Smooth muscle cell (in vitro differentiated cells): ENCODE data around the gene POLR2F. TPM values are rescaled to one million over a fixed set of nuclear protein-coding genes. Genes with fewer than 3 reads are reported as not detected.

Experiments
- DNase-seq: peaks from one replicate; lab custom pipeline; 2025; ENCODE audit not compliant: unreplicated experiment; lab: John Stamatoyannopoulos, UW
- H2AFZ ChIP-seq: fragments of 200-600 bp; sonication (generic); 2 replicates; pipeline ENCODE4 v1.6.0; 2016; ENCODE audit warnings: antibody characterized with exemption, low read depth, mild to moderate bottlenecking
- H3F3A ChIP-seq: fragments of 200-600 bp; sonication (generic); 2 replicates; pipeline ENCODE4 v1.6.0; 2017; ENCODE audit warnings: antibody characterized with exemption, low read depth
- H3K27ac ChIP-seq: fragments of 200-600 bp; sonication (generic); 2 replicates; pipeline ENCODE4 v1.5.1; 2016; ENCODE audit warnings: low read depth, mild to moderate bottlenecking
- H3K27me3 ChIP-seq: fragments of 200-600 bp; sonication (generic); 2 replicates; pipeline ENCODE4 v1.6.1; 2016; ENCODE audit warnings: low read depth, mild to moderate bottlenecking
- H3K36me3 ChIP-seq: fragments of 200-600 bp; sonication (generic); 2 replicates; pipeline ENCODE4 v1.5.1; 2016; ENCODE audit warnings: low read depth
- H3K4me1 ChIP-seq: fragments of 200-600 bp; sonication (generic); 2 replicates; pipeline ENCODE4 v1.5.1; 2016; ENCODE audit warnings: low read depth
- H3K4me2 ChIP-seq: fragments of 200-600 bp; sonication (generic); 2 replicates; pipeline ENCODE4 v1.6.0; 2016; ENCODE audit warnings: mild to moderate bottlenecking
- H3K4me3 ChIP-seq: fragments of 200-600 bp; sonication (generic); 2 replicates; pipeline ENCODE4 v1.5.1; 2016; ENCODE audit warnings: mild to moderate bottlenecking
- H3K79me2 ChIP-seq: fragments of 200-600 bp; sonication (generic); 2 replicates; pipeline ENCODE4 v1.6.0; 2016; ENCODE audit warnings: low read depth, mild to moderate bottlenecking
- H3K9ac ChIP-seq: fragments of 200-600 bp; sonication (generic); 2 replicates; pipeline ENCODE4 v1.6.0; 2016; ENCODE audit warnings: low read depth
- H3K9me3 ChIP-seq: fragments of 200-600 bp; sonication (generic); replicated peaks from 2 replicates; pipeline ENCODE4 v1.5.1; 2016; ENCODE audit warnings: low read depth
- H4K20me1 ChIP-seq: fragments of 200-600 bp; sonication (generic); 2 replicates; pipeline ENCODE4 v1.6.0; 2016; ENCODE audit warnings: low read depth
- CTCF ChIP-seq: fragments of 200-600 bp; sonication (generic); IDR thresholded peaks from 2 replicates; pipeline ENCODE4 v1.5.1; 2017; ENCODE audit warnings: borderline replicate concordance, mild to moderate bottlenecking, antibody characterized with exemption; ENCODE audit not compliant: insufficient read depth, poor library complexity, severe bottlenecking
- WGBS: methylation state at CpG from one replicate; pipeline ENCODE4 v1.1.7; 2016; ENCODE audit warnings: low lambda C conversion rate; 5-methylcytosine and 5-hydroxymethylcytosine counted together
- polyA plus RNA-seq: library from polyadenylated mRNA; unstranded; fragments of >200 nt; fragmentation: Nextera tagmentation; extraction: Ambion mirVana; gene quantifications from 2 replicates; pipeline ENCODE4 v1.2.1, GENCODE V29; 2016
- total RNA-seq: library from RNA; depleted of rRNA; stranded (reverse); fragments of >200 nt; gene quantifications from 2 replicates; pipeline ENCODE4 v1.2.3, GENCODE V29; 2014

POLR2F gene
- total and polyA plus RNA-seq, 2 experiments from 2014 or later, result 29.0 to 138 TPM

- H3F3A ChIP-seq, result no peaks in the 10 kb centered on the region
These were observed 36.8 kb downstream of the POLR2F start for GRCh38 chr22:37990301-37990700.

GRCh38 chr22:37990862-37991261, 37.4 kb downstream of the POLR2F start:
- no peak for TF ChIP-seq CTCF
- no peak overlapping the region for H3K4me2 ChIP-seq
- H4K20me1 ChIP-seq, result no peaks in the 10 kb centered on the region
- H3K27ac ChIP-seq, result no peak overlapping the region
- no peak overlapping the region for H2AFZ ChIP-seq
- H3F3A ChIP-seq, result no peaks in the 10 kb centered on the region
- H3K36me3 ChIP-seq, result no peaks in the 10 kb centered on the region
- H3K4me1 ChIP-seq, result no peaks in the 10 kb centered on the region
- H3K9me3 ChIP-seq, result no peaks in the 10 kb centered on the region
- DNase-seq, result no peak
- H3K4me3 ChIP-seq, result no peak overlapping the region
- 94% methylated on average over 7 of the region's 7 CpGs for WGBS
- H3K9ac ChIP-seq, result no peak overlapping the region
- H3K27me3 ChIP-seq, result no peaks in the 10 kb centered on the region
- H3K79me2 ChIP-seq, result no peaks in the 10 kb centered on the region

More at GRCh38 chr22:37990301-37990700, 36.8 kb downstream of the POLR2F start:
- TF ChIP-seq CTCF, result no peak
- 91% methylated on average over 5 of the region's 5 CpGs for WGBS
- no peak overlapping the region for H3K4me2 ChIP-seq
- H3K79me2 ChIP-seq, result no peaks in the 10 kb centered on the region
- DNase-seq, result no peak
- H3K36me3 ChIP-seq, result no peaks in the 10 kb centered on the region
- peaks cover under 1% of the 10 kb centered on the region for H3K27me3 ChIP-seq
- H4K20me1 ChIP-seq, result no peaks in the 10 kb centered on the region
- H3K9me3 ChIP-seq, result no peaks in the 10 kb centered on the region
- H3K4me1 ChIP-seq, result no peaks in the 10 kb centered on the region
- H3K9ac ChIP-seq, result no peak overlapping the region
- H3K27ac ChIP-seq, result no peak overlapping the region
- H2AFZ ChIP-seq, result no peak overlapping the region
- H3K4me3 ChIP-seq, result no peak overlapping the region

GRCh38 chr22:37991731-37992442, 38.4 kb downstream of the POLR2F start:
- WGBS, result 81% methylated on average over 6 of the region's 6 CpGs
- no peak for TF ChIP-seq CTCF

GRCh38 chr22:37994049-37994448, 40.5 kb downstream of the POLR2F start:
- Histone ChIP-seq H4K20me1 (no peaks in the 10 kb centered on the region), H3K9ac (no peak overlapping the region), H3K79me2 (no peaks in the 10 kb centered on the region), H3K4me3 (no peak overlapping the region), H3K9me3 (no peaks in the 10 kb centered on the region), H3K36me3 (no peaks in the 10 kb centered on the region), H3F3A (no peaks in the 10 kb centered on the region), H3K27me3 (no peaks in the 10 kb centered on the region), H3K4me2 (no peak overlapping the region), H2AFZ (no peak overlapping the region), H3K27ac (no peak overlapping the region), H3K4me1 (peaks cover 7% of the 10 kb centered on the region)
- TF ChIP-seq CTCF, result no peak
- 91% methylated on average over 6 of the region's 6 CpGs for WGBS
- DNase-seq, result no peak

More at GRCh38 chr22:37991731-37992442, 38.4 kb downstream of the POLR2F start:
- Histone ChIP-seq H3F3A (no peaks in the 10 kb centered on the region), H3K79me2 (no peaks in the 10 kb centered on the region), H3K4me3 (no peak overlapping the region), H3K9me3 (no peaks in the 10 kb centered on the region), H3K4me1 (no peaks in the 10 kb centered on the region), H3K4me2 (no peak overlapping the region), H4K20me1 (no peaks in the 10 kb centered on the region), H2AFZ (no peak overlapping the region), H3K9ac (no peak overlapping the region), H3K27me3 (no peaks in the 10 kb centered on the region), H3K27ac (no peak overlapping the region), H3K36me3 (no peaks in the 10 kb centered on the region)
- no peak for DNase-seq
